LNCaP clone FGC (cell line): ENCODE data around the gene XIAP.
A peak's percentile ranks its signal among the peaks of the same experiment; 100 is the strongest.

Source experiments
- DNase-seq: peaks from one replicate; pipeline ENCODE4 v3.0.0-alpha.2; 2011; ENCODE audit warnings: low read depth
- H3K4me3 ChIP-seq: 2 replicates; pipeline ENCODE4 v1.5.1; 2011; ENCODE audit warnings: mild to moderate bottlenecking, low read depth, low read length, control low read depth
- CTCF ChIP-seq: IDR thresholded peaks from 2 replicates; pipeline ENCODE4 v1.5.1; 2012; ENCODE audit warnings: mild to moderate bottlenecking; ENCODE audit not compliant: control insufficient read depth, insufficient read depth; ENCODE audit errors: extremely low read depth

The XIAP gene

GRCh38 chrX:123851079-123851478 lies 8.8 kb upstream of the XIAP start:
- no peak for DNase-seq
- TF ChIP-seq CTCF, result no peak
- no peak overlapping the region for H3K4me3 ChIP-seq

DNA sequence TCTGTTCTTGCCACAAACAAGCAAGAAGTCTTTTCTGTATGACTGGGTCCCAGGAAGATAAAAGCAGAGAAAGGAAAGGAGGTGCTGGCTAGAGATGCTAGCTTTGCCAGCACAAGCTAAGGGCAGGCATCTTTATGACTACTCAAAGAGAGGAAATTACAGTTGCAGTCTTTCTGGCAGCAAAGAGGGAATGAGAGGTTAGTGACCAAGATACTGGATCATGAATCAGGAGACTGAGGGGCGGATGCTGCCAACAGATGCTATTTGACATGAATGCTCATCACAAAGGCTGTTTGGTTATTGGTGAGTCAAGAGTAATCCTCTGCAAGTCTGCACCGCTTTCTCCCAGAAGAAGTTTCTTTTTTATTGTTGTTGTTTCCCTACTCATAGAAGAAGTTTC lies 5.5 kb upstream of the XIAP start:
- no peak for DNase-seq
- H3K4me3 ChIP-seq, result no peak overlapping the region
- TF ChIP-seq CTCF, result no peak

DNA sequence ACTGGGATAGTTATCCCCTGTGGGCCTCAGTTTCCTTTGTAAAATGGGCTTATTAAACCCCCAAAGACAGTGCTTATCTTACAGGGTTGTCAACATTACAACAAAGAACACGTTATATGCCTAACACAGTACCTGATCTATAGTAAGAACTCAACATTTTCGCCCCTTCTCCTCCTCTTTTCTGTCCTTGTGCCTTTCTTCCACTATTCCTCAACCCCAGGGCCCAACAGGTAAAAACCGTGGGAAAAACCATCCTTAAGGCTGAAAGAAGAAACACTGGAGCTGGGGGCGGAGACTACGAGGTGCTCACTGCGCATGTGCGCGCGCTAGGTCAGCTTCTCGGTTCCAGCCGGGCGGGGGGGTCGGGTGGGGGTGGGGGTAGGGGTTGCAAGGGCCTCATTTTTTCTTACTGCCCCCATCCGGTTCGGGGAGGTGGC lies 426 bp upstream of the XIAP start:
- DNase-seq, result peak; percentile 40
- TF ChIP-seq CTCF, result no peak
- H3K4me3 ChIP-seq, result peak overlapping the region; percentile 71

- H3K4me3 ChIP-seq, result peak overlapping the region; percentile 71
- no peak for DNase-seq
Observed at GRCh38 chrX:123860983-123861382, 1.1 kb downstream of the XIAP start.

GRCh38 chrX:123869488-123869887 lies 9.6 kb downstream of the XIAP start:
- no peak for TF ChIP-seq CTCF
- no peak overlapping the region for H3K4me3 ChIP-seq
- no peak for DNase-seq

More at GRCh38 chrX:123860983-123861382, 1.1 kb downstream of the XIAP start:
- TF ChIP-seq CTCF, result no peak

- no peak overlapping the region for H3K4me3 ChIP-seq
- TF ChIP-seq CTCF, result no peak
- DNase-seq, result no peak
Observed at GRCh38 chrX:123871309-123871708, 11.5 kb downstream of the XIAP start.

DNA sequence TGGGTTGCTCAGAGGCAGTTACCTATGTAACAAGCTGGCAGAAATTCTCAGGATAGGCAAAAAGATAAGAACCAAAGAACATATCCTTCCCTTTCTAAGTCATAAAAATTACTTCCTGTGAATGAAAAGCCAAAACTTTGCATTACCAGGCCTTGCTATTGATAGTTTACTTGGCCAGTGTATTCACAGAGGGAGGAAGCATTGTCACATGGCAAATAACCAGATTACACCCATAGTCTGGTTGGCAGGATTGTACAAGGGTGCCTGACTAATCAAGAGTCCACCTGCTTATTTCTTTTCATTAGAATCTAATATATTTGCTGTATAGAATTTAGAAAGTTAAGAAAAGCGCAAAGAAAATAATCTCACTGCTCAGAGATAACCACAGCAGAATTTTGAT lies 14.1 kb downstream of the XIAP start:
- DNase-seq, result peak; percentile 41
- TF ChIP-seq CTCF, result no peak
- H3K4me3 ChIP-seq, result no peak overlapping the region
